IMR-90 (cell line): ENCODE results near the gene TBC1D22A. TPM values are rescaled to one million over a fixed set of nuclear protein-coding genes. Genes with fewer than 3 reads are reported as not detected.

Source experiments
- ATAC-seq: fragments of 200-7000 bp; cut with Tn5 transposase; 2 replicates; pipeline ENCODE4 v1.9.1; 2020; ENCODE audit warnings: low read depth, mild to moderate bottlenecking, moderate library complexity
- BruUV-seq: library from RNA; stranded (reverse); fragments of 400-500 nt; replicated peaks from 2 replicates; lab custom pipeline; 2021; lab: Mats Ljungman, UMichigan
- CTCF ChIA-PET: fragments of 300-600 bp; formaldehyde crosslinking; extraction: SDS; loops from one replicate; lab custom pipeline; 2021; ENCODE audit warnings: antibody characterized with exemption; lab: Yijun Ruan, JAX
- POLR2A ChIA-PET: fragments of 300-600 bp; sonication (Branson Sonifier 250); formaldehyde crosslinking; loops from one replicate; lab custom pipeline; 2022; ENCODE audit warnings: antibody characterized with exemption; ENCODE audit not compliant: unreplicated experiment; lab: Charles Lee
- DNase-seq: peaks from one replicate; pipeline ENCODE4 v3.0.0; 2013
- H2AFZ ChIP-seq: replicated peaks from 2 replicates; pipeline ENCODE3; 2013; ENCODE audit warnings: low read length, mild to moderate bottlenecking; ENCODE audit not compliant: poor library complexity
- H2AK5ac ChIP-seq: 2 replicates; pipeline ENCODE4 v1.6.1; 2013; ENCODE audit warnings: low read depth, low read length, inconsistent platforms
- H2AK9ac ChIP-seq: replicated peaks from 2 replicates; pipeline ENCODE3; 2013; ENCODE audit warnings: mild to moderate bottlenecking, low read depth, low read length, moderate library complexity; ENCODE audit not compliant: poor library complexity
- H2BK120ac ChIP-seq: 2 replicates; pipeline ENCODE4 v1.6.1; 2013; ENCODE audit warnings: low read depth, low read length, inconsistent platforms
- H2BK15ac ChIP-seq: 3 replicates; pipeline ENCODE4 v1.6.1; 2013; ENCODE audit warnings: low read depth, low read length, inconsistent platforms
- H2BK20ac ChIP-seq: 2 replicates; pipeline ENCODE4 v1.6.1; 2013; ENCODE audit warnings: low read depth, mild to moderate bottlenecking, inconsistent platforms, low read length, moderate library complexity
- H2BK5ac ChIP-seq: 2 replicates; pipeline ENCODE4 v1.6.1; 2013; ENCODE audit warnings: mild to moderate bottlenecking, low read depth, low read length, inconsistent platforms; ENCODE audit not compliant: poor library complexity, severe bottlenecking
- H3K14ac ChIP-seq: replicated peaks from 2 replicates; pipeline ENCODE4 v1.6.1; 2013; ENCODE audit warnings: low read depth, low read length, inconsistent platforms
- H3K18ac ChIP-seq: 2 replicates; pipeline ENCODE4 v1.6.1; 2013; ENCODE audit warnings: low read depth, low read length, control low read depth
- H3K23ac ChIP-seq: 2 replicates; pipeline ENCODE4 v1.6.1; 2013; ENCODE audit warnings: low read depth, low read length, inconsistent platforms
- H3K27ac ChIP-seq: 2 replicates; pipeline ENCODE4 v1.5.1; 2013; ENCODE audit warnings: mild to moderate bottlenecking, control low read depth, low read length; ENCODE audit not compliant: insufficient read depth
- H3K27me3 ChIP-seq: 2 replicates; pipeline ENCODE4 v1.6.1; 2013; ENCODE audit warnings: low read length; ENCODE audit not compliant: control insufficient read depth, insufficient read depth
- H3K36me3 ChIP-seq: 2 replicates; pipeline ENCODE4 v1.6.1; 2013; ENCODE audit warnings: low read length, mixed read lengths; ENCODE audit not compliant: control insufficient read depth, insufficient read depth
- H3K4ac ChIP-seq: 2 replicates; pipeline ENCODE4 v1.6.1; 2013; ENCODE audit warnings: low read depth, low read length, inconsistent platforms
- H3K4me1 ChIP-seq: 2 replicates; pipeline ENCODE4 v1.6.1; 2013; ENCODE audit warnings: low read length, mixed read lengths; ENCODE audit not compliant: control insufficient read depth, insufficient read depth
- H3K4me2 ChIP-seq: 2 replicates; pipeline ENCODE4 v1.6.1; 2013; ENCODE audit warnings: low read depth, mild to moderate bottlenecking, control low read depth, low read length, moderate library complexity
- H3K4me3 ChIP-seq: 2 replicates; pipeline ENCODE4 v1.5.1; 2013; ENCODE audit warnings: low read depth, mild to moderate bottlenecking, control low read depth, low read length, moderate library complexity; ENCODE audit not compliant: insufficient read depth
- H3K56ac ChIP-seq: 2 replicates; pipeline ENCODE4 v1.6.1; 2013; ENCODE audit warnings: low read length, inconsistent platforms; ENCODE audit not compliant: insufficient read depth; ENCODE audit errors: extremely low read depth
- H3K79me1 ChIP-seq, 2 experiments: 2 replicates each; pipeline ENCODE4 v1.6.1; 2013; ENCODE audit warnings: low read length in 2 of 2, inconsistent platforms in 1 of 2, low read depth in 1 of 2
- H3K9ac ChIP-seq: 2 replicates; pipeline ENCODE4 v1.6.1; 2013; ENCODE audit warnings: low read depth, low read length, control low read depth
- H3K9me1 ChIP-seq: 2 replicates; pipeline ENCODE4 v1.6.1; 2013; ENCODE audit warnings: low read length, inconsistent platforms; ENCODE audit not compliant: insufficient read depth
- H3K9me3 ChIP-seq: 2 replicates; pipeline ENCODE4 v1.6.1; 2013; ENCODE audit warnings: low read length; ENCODE audit not compliant: control insufficient read depth, insufficient read depth
- H4K20me1 ChIP-seq: 2 replicates; pipeline ENCODE4 v1.6.1; 2013; ENCODE audit warnings: low read length, inconsistent platforms; ENCODE audit not compliant: insufficient read depth
- H4K5ac ChIP-seq: 2 replicates; pipeline ENCODE4 v1.6.1; 2013; ENCODE audit warnings: mild to moderate bottlenecking, low read depth, low read length, control low read depth
- H4K8ac ChIP-seq, 2 experiments: 2 replicates each; pipeline ENCODE4 v1.6.1; 2013; ENCODE audit warnings: low read depth in 2 of 2, low read length in 2 of 2, control low read depth in 1 of 2, inconsistent platforms in 1 of 2
- H4K91ac ChIP-seq: 2 replicates; pipeline ENCODE4 v1.6.1; 2013; ENCODE audit warnings: low read depth, low read length, inconsistent platforms; ENCODE audit not compliant: insufficient read depth
- BHLHE40 ChIP-seq: fragments of 150-350 bp; IDR thresholded peaks from 2 replicates; pipeline ENCODE4 v1.6.1; 2016; ENCODE audit warnings: mild to moderate bottlenecking, low read depth, low read length
- CEBPB ChIP-seq: IDR thresholded peaks from 2 replicates; pipeline ENCODE4 v1.6.1; 2012; ENCODE audit warnings: low read depth, low read length, improper control_type of control experiment
- CTCF ChIP-seq: conservative IDR thresholded peaks from 2 replicates; pipeline ENCODE4 v1.5.1; 2012; ENCODE audit warnings: mild to moderate bottlenecking, low read depth, low read length, improper control_type of control experiment
- MAFK ChIP-seq: IDR thresholded peaks from 2 replicates; pipeline ENCODE4 v1.6.1; 2012; ENCODE audit warnings: low read depth, low read length, improper control_type of control experiment
- MAZ ChIP-seq: IDR thresholded peaks from 2 replicates; pipeline ENCODE4 v1.6.1; 2012; ENCODE audit warnings: low read depth, mild to moderate bottlenecking, low read length, improper control_type of control experiment, moderate library complexity, borderline replicate concordance
- MXI1 ChIP-seq: IDR thresholded peaks from 2 replicates; pipeline ENCODE4 v1.6.1; 2012; ENCODE audit warnings: low read depth, mild to moderate bottlenecking, low read length, moderate library complexity, borderline replicate concordance
- POLR2A ChIP-seq: IDR thresholded peaks from 2 replicates; pipeline ENCODE4 v1.6.1; 2012; ENCODE audit warnings: mild to moderate bottlenecking, low read depth, low read length
- RAD21 ChIP-seq: IDR thresholded peaks from 2 replicates; pipeline ENCODE4 v1.6.1; 2012; ENCODE audit warnings: low read length, improper control_type of control experiment
- RFX5 ChIP-seq: IDR thresholded peaks from 2 replicates; pipeline ENCODE4 v1.8.0; 2012; ENCODE audit warnings: low read depth, mild to moderate bottlenecking, low read length, moderate library complexity
- USF2 ChIP-seq: fragments of 150-350 bp; IDR thresholded peaks from 2 replicates; pipeline ENCODE4 v1.6.1; 2017; ENCODE audit warnings: mild to moderate bottlenecking, antibody characterized with exemption, low read length, low read depth
- WGBS, 2 experiments: methylation state at CpG; one replicate each; pipeline versions ENCODE4 v1.1.5 to v1.1.7; 2013; ENCODE audit warnings: missing lambda C conversion rate in 2 of 2; ENCODE audit not compliant: insufficient read length in 1 of 2; ENCODE audit errors: extremely low coverage in 2 of 2; 5-methylcytosine and 5-hydroxymethylcytosine counted together
- dilution Hi-C: fragments of 300-500 bp; cut with HindIII; formaldehyde crosslinking; loops from one replicate; pipeline ENCODE4 v1.14.3; 2018; ENCODE audit warnings: low sequenced_read_pairs; ENCODE audit not compliant: unreplicated experiment
- in situ Hi-C: fragments of 300-500 bp; cut with MboI; formaldehyde crosslinking; loops from 3 replicates; pipeline ENCODE4 v1.14.3; 2019; ENCODE audit warnings: low sequenced_read_pairs, inconsistent platforms, mixed read lengths
- intact Hi-C: fragments of 100-400 bp; cut with micrococcal nuclease; formaldehyde crosslinking; loops from 2 replicates; pipeline ENCODE4 v1.10.0; 2022
- polyA plus RNA-seq, 3 experiments: library from polyadenylated mRNA; depleted of rRNA; stranded (reverse); fragments of >200 nt; gene quantifications; 2 replicates each; pipeline ENCODE4 v1.2.3, GENCODE V29; 2012; ENCODE audit warnings: low replicate concordance in 1 of 3
- total RNA-seq: library from RNA; depleted of rRNA; stranded (reverse); fragments of >200 nt; gene quantifications from 2 replicates; pipeline ENCODE4 v1.2.3, GENCODE V29; 2012

Gene TBC1D22A
- total and polyA plus RNA-seq, 2 of the 4 experiments (the other 2 are of a cell fraction) = 9.0 to 16.7 TPM

GRCh38 chr22:46801826-46802607 is 39.6 kb downstream of the TBC1D22A start:
- Histone ChIP-seq H2AK9ac (no peak overlapping the region), H4K8ac (no peak overlapping the region), H3K4ac (no peak overlapping the region), H2BK5ac (no peak overlapping the region), H2BK15ac (no peak overlapping the region), H3K4me3 (no peak overlapping the region), H3K27ac (no peak overlapping the region), H4K91ac (no peak overlapping the region), H3K23ac (no peak overlapping the region), H3K14ac (no peak overlapping the region), H2BK120ac (no peak overlapping the region), H3K9me1 (0 out of 2 replicates have a peak, but pooled peaks cover 8% of the 10 kb centered on the region), H3K4me1 (peaks cover 6% of the 10 kb centered on the region; the same call in 1 of the 2 replicates), H3K9ac (no peak overlapping the region), H2AFZ (no peak overlapping the region), H3K27me3 (no peaks in the 10 kb centered on the region), H3K56ac (no peak overlapping the region), H2BK20ac (no peak overlapping the region), H3K4me2 (no peak overlapping the region), H3K79me1 (peaks cover 31 to 44% of the 10 kb centered on the region in 2 experiments), H4K5ac (no peak overlapping the region), H2AK5ac (no peak overlapping the region), H4K20me1 (peaks cover 19% of the 10 kb centered on the region), H3K36me3 (peaks cover 26% of the 10 kb centered on the region), H3K18ac (no peak overlapping the region), H3K9me3 (no peaks in the 10 kb centered on the region)
- ChIA-PET CTCF (no interaction called here), POLR2A (no interaction called here)
- in situ Hi-C loops = no loop called here
- WGBS, 2 experiments = 89% methylated on average over 9 of the region's 20 CpGs; no CpG with 5 or more reads in 1 of the 2 experiments
- no peak for TF ChIP-seq CEBPB
- no peak for TF ChIP-seq RAD21
- no peak for TF ChIP-seq POLR2A
- no peak for TF ChIP-seq MAFK
- no peak for TF ChIP-seq MXI1
- no peak for TF ChIP-seq USF2
- no peak for TF ChIP-seq CTCF
- no peak for TF ChIP-seq MAZ
- TF ChIP-seq RFX5 = no peak
- no peak for TF ChIP-seq BHLHE40
- dilution Hi-C loops = no loop called here
- intact Hi-C loops = no loop called here
- ATAC-seq (no peak), DNase-seq (no peak)
- no TSS peak for BruUV-seq
